Epidermal melanocyte (primary cell): Measurements from ENCODE around the gene LDB2.
A peak's percentile ranks its signal among the peaks of the same experiment; 100 is the strongest.
"Not testable (repeated sequence)": the region's sequence is repeated elsewhere in the genome, so short reads cannot be mapped to it uniquely, and the experiment has no call there.

Experiments
- DNase-seq: peaks from one replicate; pipeline ENCODE4 v3.0.0; 2011; ENCODE audit warnings: low spot score; ENCODE audit not compliant: insufficient read length

The LDB2 gene

DNA sequence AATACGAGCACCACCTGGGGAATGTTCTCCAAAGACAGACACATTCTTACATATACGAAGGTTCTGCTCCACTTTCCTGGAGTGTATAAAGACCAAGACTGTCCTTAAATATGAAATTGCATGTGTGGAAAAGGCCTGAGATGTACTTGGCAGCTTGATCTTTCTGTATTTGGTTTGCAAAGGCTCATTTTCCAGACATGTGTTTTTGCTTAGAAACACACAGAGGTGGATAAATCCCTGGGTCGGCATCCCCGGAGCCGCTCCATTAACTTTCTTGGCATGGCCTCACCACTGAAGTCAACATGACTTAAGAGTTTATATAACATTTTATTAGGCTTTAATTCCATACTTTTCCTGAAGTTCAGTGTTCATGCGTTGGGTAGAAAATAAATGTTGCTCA is 239.4 kb downstream of the LDB2 start:
- DNase-seq: no peak

DNA sequence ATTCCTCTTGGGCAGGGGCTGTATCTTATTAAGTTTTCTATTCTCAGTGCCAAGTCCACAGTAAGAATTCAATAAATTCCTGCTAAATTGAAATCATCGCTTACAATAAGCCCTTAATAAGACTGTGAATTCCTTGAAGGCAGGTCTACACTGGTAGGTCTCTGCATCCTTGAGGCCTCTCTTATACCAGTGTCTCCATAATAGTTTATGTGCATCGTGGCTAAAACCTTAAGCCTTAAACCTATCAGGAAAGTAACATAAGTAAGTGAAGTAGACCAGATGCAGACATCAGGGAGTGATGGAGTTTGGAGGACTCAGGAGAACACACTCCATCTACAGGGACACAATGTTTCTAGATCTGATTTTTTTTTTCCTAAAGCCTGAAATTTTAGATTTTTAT is 240.3 kb downstream of the LDB2 start:
- no peak for DNase-seq

DNA sequence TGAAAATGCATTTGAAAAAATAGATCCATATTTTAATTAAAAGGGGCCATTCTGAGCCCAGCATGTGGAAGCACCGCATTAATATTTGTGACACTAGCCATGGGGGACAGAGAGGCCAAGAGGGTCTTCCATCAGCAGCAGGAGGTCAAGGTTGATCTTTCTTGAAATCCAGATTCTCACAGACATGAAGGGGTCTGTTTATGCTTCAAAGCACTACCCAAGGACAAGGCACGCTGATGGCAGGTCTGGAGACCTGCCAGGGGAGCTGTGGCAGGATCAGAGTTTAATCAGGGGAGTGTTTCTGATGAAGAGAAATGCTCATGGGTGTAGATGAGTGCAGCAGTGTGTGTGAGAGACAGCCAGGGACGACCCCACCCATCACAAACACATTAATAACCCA is 243.3 kb downstream of the LDB2 start:
- DNase-seq: no peak

DNA sequence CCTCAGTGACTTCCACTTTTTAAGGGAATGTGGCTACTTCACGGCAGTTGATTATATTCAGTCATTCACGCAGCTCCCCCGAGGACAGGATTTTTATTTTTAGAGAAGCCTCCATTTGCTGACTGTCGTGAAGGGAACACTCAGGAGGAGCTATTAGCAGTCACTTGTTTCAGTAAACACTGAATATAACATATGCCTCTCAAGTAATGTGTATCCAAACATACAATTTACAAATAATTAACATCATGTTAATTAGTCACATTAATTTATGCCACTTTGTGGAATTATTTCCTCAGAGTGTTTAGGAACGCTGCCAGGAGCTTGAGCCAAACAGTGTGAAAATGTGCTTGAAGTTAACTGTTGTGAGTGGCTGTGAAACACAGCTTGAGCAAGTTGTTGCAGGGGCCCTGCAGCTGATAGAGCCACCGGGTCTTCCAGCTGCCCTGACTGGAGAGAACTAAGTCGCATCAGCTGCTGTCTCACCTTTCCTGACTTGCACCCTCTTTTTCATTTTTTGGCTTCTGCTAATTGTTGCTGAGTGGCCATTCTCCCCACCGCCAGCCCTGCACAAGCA is 245.6 kb downstream of the LDB2 start:
- DNase-seq: no peak

DNA sequence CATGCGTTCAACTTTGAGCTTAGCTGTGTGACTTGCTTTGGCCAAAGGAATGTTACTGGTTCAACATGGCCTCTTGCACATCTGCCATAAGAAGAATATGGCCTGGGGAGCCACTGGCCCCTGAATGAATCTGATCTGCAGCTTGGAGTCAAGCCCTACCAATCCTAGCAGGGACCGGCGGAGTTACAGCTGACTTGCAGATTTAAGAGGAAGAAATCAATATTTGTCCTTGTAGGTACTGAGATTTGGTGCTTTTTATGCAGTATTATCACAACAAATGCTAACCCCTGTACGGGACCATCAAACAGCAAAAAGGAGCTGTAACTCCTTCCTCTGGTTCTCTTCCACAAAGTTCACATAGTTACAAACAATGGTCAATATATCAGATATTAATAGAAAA is 252.0 kb downstream of the LDB2 start:
- DNase-seq: no peak

DNA sequence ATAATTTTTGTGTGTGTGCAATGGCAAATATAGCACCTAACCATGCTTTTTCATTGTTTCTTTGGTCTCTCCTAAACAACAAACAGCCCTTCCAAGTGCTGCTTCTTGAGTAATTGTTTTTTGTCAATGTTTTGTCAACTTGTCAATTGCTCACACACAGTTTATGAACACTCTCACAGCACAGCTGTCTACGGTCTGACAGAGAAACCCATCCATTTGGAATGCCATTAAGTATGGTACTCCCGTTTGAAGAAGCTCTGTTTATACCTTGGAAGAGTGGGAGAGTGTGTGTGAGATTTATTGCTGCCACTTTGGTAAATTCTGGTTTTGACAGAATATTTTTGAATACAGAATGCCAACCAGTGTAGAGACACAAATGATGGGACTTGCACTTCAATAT is 254.6 kb downstream of the LDB2 start:
- no peak for DNase-seq

- DNase-seq: no peak
Measured at GRCh38 chr4:16642897-16643296, 255.5 kb downstream of the LDB2 start.

GRCh38 chr4:16641971-16642370 is 256.5 kb downstream of the LDB2 start:
- no peak for DNase-seq

DNA sequence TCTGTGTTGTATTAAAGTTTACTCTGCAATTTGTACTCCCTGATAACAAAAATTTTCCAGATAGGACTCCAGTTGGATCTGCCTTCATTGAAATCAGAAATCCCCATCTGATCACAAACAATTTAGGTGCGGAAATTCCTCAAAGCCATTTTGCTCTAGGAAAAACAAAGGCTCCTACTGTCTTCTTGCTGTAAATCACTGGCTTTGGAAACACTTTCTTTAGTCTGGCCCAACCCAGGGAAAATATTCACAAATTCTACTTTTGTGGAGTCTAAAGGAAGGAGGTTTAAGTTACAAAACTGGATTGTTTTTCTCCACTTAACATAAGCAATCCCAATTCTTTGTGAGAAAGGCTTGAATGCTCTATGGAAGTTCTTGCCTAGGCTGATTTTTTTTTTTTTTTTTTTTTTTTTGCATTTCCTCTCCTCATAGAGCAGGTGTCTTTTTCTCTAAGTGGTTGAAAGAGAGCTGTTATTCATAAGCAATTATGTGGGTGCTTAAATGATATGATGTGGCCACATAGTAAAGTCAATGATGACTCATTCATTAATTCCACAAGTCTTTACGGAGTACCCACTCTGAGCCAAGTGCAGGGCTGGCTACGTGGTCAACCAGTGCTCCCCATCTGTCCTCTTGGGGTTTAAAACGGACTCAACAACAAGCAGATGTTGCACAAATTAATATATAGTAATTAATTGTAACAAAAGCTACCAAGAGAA is 261.4 kb downstream of the LDB2 start:
- DNase-seq: no peak

DNA sequence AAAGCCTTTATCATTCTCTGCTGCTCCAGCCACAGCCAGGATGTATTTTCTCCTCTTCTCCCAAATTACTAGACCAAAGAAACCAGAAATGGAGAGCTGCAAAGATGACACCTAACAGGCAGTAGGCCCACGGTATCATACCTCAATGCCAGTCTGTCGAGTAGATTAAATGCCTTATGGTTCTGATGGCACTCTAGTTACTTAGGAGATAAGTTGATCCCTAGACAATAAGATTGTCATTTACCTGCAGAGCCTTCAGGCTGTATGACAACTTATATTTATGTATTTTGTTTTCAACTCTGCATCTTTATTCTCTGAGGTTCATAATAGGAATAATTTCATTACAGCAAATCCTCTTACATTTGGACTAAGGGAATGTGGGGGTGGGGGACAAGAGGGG is 262.1 kb downstream of the LDB2 start:
- no peak for DNase-seq

- DNase-seq: not testable (repeated sequence)
Measured at GRCh38 chr4:16629274-16629673, 269.2 kb downstream of the LDB2 start.

DNA sequence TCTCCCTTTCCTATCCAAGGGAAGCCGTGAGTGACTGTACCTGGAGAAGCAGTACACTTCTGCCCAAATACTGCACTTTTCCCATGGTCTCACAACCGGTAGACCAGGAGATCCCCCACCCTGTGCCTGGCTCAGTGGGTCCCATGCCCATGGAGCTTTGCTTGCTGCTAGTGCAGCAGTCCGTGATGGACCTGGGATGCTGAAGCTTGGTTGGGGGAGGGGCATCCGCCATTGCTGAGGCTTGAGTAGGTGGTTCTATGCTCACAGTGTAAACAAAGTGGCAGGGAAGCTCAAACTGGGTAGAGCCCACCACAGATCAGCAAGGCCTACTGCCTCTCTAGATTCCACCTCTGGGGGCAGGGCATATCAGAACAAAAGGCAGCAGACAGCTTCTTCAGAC is 269.6 kb downstream of the LDB2 start:
- not testable (repeated sequence) for DNase-seq

- DNase-seq: peak; percentile 30
Measured at GRCh38 chr4:16627999-16628398, 270.4 kb downstream of the LDB2 start.

GRCh38 chr4:16626945-16627344 is 271.5 kb downstream of the LDB2 start:
- DNase-seq: peak; percentile 30

GRCh38 chr4:16622826-16623225 is 275.6 kb downstream of the LDB2 start:
- DNase-seq: no peak

GRCh38 chr4:16617435-16617834 is 281.0 kb downstream of the LDB2 start:
- DNase-seq: no peak

DNA sequence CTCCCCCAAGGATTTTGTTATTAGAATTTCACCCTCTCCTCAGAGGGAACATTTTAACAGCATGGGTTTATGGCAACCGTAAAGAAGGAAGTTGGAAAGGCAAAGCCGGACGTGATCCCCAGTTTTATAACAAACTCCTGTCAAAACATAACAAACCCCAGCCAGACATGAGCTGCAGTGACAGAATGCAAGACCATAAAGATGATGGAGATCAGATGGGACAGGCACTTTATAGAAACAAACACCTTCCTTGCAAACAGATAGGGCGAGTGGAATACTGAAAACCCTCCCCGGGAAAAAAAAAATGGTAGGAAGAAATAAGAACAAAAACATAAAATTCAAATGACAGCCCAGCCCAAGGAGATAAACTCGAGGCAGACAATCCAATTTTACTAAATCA is 281.4 kb downstream of the LDB2 start:
- DNase-seq: no peak

- no peak for DNase-seq
Measured at GRCh38 chr4:16609170-16609758, 289.2 kb downstream of the LDB2 start.

GRCh38 chr4:16608611-16609125 is 289.8 kb downstream of the LDB2 start:
- no peak for DNase-seq

- no peak for DNase-seq
Measured at GRCh38 chr4:16608123-16608522, 290.3 kb downstream of the LDB2 start.

DNA sequence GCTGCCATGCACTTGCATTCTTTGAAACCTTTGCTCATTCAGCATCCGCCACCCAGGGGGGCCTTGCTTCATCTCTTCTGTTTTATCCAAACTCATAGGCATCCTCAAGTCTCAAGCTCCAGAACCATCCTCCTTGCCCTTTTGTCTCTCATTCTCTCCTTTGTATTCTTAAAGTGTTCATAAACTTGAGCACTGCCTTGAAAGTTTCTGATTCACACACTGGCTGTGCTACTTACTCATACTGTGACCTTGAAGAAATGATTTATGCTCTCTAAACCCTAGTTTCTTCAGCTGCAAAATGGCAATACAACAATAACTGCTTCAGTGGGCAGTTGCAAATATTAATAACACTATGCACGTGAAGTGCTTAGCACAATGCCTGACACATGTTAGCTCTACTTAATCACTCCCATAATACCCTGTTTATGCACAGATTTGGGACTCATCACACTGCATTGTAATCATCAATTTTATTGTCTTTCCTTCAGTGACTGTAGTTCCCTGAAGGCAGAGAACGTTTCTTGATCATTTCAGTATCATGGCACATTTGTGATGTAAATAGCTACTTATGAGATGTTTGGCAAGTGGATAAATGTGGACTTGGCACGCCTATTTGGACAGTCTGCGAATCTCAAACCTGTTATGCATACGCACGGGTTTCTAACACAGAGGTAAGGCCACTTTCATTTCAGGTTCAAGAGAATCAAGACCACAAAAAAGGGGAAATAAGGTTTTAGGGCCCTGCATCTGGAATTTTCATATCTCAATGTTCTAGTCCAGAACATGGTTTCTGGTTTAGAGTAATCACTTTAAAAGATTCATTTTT is 291.0 kb downstream of the LDB2 start:
- no peak for DNase-seq

- no peak for DNase-seq
Measured at GRCh38 chr4:16606691-16607090, 291.8 kb downstream of the LDB2 start.
